Renal cortical epithelial cell (primary cell): ENCODE data around the gene FHAD1. TPM values are rescaled to one million over a fixed set of nuclear protein-coding genes. Genes with fewer than 3 reads are reported as not detected.

Source experiments
- DNase-seq: peaks from one replicate; pipeline ENCODE4 v3.0.0-alpha.2; 2011; ENCODE audit warnings: low read depth
- total RNA-seq: library from RNA; depleted of rRNA; stranded (reverse); fragments of >200 nt; gene quantifications from 2 replicates; pipeline ENCODE4 v1.2.3, GENCODE V29; 2014

Gene FHAD1
- 1.3 TPM in 1 of 2 replicates, not detected in the other for total RNA-seq

DNA sequence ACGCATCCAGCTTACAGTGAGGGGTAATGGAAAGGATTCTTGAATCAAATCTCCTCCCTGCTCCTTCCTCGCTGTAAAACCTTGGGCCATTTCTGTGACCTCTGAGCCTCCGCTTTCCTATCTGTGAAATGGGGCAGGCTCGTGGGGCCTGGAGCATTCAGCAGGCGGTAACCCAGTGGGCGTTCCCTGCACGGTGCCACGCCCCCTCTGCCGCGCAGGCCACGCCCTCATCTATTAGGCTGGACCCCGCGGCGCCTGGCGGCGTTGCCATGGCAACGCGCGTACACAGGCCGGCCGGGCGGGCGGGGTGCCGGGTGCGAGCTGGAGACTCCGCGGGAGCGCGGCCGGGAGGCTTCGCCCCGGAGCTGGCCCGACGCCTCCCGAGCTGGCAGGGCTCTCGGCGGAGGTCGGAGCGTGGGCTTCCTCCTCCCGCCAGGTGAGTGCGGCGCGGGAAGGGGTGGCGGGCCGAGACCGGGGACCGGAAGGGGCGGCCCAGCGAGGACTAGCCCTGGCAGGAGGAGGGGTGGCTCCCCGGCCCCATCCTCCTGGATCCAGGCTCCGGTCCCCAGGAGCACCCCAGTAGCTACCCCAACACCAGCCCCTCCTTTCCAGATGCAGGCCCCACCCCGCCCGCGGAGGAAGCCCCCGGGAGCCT, at the start of gene FHAD1:
FHAD1 (plus strand) TSS at position 264 of the 655 bp plus-strand sequence. CDS start 4,562 bp downstream, outside the sequence.
- peak; percentile 34 for DNase-seq

DNA sequence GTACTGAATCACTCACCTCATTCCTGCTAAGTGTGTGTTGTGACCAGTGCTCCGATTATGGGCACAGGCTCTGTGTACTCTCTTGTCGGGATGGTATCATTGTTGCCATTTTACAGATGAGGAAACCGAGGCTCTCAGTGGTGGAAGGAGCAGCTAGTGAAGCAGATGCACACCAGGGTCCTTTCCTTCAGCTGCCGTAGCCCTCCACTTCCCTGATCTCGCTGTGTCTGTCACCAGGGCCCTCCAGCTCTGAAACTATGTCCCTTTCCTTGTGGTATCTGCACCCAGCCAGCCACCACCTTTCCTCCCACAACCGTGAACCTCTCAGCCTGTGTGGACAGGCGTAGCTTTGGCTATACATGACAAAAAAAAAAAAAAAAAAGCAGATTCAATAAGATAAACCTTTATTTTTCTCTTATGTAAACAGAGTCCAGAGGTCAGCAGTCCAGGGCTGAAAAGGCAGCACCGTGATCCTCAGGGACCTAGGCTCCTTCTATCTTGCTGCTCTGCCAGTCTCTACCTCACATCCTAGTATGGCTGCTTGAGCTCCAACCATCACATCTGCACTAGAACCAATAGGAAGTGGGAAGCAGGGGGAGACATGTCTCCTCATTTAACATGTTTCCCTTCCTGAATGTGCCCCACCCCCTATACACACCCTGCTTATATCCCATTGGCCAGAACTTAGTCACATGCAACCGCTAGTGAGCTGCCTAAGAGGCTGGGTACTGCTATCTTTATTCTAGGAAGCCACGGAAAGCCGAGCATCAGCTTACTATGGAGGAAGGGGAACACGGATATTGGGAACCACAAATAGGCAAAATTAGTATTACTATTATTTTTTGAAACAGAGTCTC, 49.2 kb upstream of the FHAD1 start:
- DNase-seq, result no peak

DNA sequence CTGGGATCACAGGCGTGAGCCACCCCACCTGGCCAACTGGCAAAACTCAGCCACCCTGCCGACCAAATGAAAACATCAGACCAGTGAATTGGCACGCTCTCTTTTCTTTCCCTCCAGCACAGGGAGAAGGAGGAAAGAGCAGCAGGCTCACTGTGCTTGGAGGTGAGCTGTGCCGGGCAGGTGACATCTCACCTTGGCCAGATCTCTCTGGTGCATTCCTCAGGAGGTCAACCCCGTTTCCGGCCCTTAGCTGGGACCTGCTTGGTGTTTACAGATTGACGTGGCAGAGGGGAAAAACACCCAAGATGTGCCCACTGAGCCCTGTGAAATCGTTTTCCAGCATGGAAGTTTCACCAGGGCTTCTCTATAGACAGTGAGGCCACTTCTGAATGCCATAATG, 48.3 kb upstream of the FHAD1 start:
- peak; percentile 55 for DNase-seq

DNA sequence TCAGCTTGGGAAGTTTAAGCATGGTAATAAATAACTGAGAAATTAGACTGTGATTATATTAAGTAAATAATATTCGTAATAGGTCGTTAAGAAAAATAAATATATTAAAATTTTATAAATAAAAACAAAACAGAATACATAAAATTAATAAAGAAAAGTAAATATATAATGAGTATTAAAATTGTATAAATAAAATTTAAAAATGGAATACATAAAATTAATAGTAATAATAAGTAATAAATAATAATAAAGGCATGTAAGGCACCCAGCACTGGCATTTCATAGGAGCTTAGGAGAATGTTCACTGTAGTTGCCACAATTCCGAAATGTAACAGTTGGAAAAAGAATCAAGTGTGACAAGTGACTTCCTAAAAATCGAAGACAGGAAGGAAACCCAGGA, 45.8 kb upstream of the FHAD1 start:
- DNase-seq, result no peak

DNA sequence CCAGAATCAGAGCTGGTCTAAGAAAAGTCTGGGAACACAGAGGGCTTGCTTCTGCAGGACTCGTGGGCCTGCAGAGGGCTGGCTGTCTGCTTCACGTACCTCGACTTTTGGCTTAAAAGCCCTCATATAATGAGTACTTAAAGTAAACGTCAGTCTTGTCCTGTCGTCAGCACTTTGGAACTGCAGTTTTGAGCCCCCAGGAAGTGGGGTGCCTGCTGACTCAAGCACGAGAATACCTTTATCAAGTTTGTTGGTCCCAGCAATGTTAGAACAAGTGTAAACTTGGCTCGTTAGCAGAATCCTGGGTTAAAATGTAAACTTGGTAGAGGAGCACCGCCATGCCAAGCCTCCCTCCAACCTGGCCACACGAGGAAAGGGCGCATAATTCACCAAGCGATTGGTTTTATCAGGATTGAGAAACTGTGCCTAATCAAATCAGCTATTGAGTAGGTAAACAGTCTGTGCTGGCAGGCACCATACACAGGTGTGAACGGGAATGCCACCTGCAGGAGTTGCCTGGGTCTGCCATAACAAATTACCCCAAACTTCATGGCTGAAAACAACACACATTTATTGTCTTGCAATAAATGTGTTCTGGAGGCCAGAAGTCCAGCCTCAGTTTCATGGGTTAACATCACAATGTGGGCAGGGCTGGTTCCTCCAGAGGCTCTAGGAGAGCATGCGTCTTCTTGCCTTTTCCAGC, 45.0 kb upstream of the FHAD1 start:
- peak; percentile 97 for DNase-seq

DNA sequence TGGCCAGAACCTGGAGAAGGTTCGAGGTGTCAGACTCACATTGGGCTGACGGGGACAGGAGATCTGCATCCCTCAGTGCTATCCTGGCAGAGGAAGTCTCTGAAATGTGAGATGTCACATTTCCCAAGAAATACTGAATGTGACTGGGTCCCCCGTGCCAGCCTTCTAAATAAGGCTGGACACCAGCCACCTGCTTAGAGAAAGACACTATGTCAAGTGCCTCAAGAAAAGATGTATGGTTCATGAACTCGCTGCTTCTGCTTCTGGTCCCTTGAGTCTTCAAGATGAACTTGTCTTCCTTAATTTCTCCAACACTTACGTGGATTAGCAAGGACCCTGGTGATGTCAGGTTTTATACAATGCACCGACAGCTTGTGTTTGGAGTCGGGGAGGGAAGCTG, 42.1 kb upstream of the FHAD1 start:
- no peak for DNase-seq

DNA sequence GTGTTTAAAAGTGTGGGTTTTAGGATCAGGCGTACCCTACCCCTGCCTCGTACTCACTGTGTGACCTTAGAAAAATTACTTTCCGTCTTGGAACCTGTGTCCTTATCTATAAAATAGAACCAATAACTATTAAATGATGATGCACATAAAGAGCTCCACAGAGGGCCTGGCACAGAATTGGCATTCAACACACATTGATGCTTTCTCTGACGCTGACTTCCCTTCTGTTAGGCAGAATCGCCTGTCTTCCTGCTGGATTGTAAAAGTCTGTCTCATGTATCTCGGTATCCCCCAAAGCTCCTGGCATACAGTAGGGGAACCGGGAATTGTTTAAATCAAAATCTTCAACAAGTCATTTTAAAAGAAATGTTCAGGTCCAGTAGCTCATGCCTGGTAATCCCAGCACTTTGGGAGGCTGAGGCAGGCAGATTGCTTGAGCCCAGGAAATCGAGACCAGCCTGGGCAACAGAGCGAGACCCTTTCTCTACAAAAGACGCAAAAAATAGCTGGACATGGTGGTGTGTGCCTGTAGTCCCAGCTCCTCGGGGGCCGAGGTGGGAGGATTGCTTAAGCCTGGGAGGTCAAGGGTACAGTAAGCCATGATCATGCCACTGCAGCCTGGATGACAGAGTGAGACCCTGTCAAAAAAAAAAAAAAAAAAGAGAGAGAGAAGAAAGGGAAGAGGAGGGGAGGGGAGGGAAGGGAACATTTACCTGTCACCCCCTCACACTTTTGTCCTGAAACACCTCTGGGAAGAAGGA, 41.3 kb upstream of the FHAD1 start:
- no peak for DNase-seq

DNA sequence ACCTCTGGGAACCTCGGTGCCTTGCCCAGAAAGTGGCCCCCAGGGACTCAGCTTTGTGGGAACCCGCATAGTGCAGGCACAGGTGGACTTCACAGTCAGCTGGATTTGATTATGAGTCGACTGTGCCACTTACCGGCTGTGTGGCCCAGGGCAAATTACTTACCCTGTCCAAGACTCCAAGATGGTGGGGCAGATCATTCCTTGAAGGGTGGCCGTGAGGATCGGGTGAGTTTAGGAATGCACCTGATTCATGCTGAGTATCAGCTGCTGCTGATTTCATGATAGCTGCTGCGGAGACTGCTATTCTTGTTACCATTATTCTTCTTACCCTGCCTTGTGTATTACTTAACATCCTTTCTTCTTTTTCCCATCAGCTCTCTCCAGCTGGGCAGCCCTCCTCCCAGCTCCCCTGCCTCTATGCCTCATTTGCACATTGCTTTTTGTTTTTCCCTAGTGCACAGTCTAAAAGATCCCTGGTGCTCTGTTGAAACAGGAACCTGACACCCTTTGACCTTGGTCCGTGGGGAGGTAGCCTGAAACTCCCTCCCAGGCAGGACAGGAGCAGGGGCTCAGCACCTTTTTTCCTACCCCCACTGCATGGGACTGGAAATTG, 40.5 kb upstream of the FHAD1 start:
- DNase-seq, result peak; percentile 82

DNA sequence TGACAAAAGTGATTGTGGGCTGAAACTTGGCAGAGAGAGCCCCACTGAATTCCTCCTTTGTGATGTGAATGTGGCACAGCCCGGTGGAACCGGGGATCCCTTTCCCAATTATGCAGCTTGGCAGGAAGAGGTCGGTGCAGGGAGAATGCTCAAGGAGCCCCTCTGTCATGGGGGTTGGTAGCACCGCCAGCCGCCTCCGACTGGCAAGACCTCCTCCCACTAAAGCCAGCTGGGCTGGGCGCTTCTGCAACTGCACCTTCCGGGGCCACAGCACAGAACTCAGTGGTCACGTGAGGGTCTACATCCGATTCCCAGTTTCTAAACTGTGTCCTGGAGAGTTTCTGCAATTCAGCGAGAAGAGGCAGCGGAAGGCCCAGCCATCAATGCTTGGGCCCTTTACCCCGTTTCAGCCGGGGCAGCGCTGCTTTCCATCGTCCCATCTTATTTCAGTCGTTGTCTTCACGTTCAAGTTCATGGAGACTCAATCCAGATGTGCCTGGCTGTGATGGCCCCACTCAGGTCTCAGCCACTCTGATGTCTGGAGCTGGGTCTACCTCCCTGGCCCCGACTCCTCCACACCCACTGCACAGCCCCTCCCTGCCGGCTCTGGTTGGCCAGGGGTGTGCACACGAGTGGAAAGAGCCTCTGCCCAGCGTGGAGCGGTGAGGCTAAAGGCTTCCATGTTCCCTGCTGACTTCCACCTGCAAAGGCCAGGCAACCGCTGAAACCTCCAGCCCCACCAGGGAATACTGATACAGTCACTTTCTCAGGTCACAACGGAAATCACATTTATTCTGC, 39.8 kb upstream of the FHAD1 start:
- DNase-seq, result no peak

DNA sequence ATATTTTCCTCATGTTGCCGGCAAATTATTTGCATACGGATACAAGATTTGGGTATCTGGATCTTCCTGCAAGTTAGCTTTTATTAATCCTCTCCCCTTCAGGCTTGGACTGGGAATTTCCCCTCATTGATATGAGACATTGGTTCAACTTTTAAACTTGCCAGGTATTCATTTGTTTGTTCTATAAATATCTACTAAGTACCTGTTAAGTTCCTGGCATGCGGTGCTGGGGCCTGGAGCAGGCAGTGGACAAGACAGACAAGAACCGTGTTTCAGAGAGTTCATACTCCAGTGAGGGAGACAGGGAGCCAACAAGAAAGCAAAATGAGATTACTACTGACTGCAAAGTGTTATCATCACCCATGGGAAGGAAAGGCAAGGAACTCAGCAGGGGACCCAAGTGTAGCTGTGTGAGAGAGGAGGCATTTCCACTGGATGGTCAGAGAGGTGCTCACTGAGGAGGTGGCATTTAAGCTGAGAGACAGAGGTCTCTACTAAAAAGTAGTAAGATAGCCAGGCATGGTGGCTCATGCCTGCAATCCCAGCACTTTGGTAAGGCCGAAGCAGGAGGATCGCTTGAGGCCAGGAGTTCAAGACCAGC, 39.1 kb upstream of the FHAD1 start:
- peak; percentile 68 for DNase-seq

DNA sequence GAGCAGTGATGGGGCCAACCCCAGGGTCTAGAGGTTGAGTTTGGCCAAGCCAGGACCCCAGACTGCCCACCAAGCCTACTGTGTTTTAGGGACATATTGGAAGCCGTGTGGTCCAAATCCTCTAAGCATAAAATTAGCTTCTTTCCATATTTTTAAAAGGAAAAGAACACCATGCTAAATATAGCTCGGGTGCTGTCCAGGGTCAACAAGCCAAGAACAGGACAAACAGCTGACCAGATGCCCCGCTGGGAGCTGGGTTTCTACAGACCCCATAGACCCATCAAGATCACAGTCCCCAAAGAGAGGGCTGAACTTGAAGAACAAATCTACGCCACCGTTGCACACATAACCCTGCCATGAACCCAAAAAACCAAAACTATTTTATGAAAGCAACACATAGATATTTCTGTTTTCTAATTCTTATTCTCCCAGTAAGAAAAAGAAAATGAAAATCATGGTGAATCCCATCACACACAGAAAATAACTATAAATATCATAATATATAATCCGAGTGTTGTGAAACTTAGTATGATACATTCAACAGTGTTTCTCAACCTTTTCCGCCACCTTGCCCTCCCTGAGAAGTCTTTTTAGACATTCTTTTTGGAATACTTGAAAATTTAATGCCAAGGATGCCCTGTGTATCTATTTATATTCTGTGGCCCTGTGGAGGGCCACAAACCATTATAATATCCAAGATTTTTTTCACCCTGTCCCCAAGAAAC, 36.2 kb upstream of the FHAD1 start:
- DNase-seq, result no peak

DNA sequence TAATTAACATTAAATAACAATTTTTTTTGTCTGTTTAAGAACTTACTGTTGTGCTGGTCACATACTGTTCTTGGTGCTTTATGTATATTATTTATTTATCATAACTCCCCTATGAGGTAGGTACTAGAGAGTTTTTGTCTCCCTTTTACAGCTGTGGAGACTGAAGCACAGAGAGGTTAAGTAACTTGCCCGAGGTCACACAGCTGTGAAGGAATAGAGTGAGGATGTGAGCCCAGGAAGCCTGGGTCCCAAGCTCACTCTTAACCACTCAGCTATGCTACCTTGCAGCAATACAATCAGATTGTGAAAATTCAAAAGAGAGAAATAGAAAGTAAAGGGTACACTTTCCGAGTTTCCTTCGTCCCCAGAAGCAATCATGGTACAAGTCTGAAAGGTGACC, 35.6 kb upstream of the FHAD1 start:
- no peak for DNase-seq

DNA sequence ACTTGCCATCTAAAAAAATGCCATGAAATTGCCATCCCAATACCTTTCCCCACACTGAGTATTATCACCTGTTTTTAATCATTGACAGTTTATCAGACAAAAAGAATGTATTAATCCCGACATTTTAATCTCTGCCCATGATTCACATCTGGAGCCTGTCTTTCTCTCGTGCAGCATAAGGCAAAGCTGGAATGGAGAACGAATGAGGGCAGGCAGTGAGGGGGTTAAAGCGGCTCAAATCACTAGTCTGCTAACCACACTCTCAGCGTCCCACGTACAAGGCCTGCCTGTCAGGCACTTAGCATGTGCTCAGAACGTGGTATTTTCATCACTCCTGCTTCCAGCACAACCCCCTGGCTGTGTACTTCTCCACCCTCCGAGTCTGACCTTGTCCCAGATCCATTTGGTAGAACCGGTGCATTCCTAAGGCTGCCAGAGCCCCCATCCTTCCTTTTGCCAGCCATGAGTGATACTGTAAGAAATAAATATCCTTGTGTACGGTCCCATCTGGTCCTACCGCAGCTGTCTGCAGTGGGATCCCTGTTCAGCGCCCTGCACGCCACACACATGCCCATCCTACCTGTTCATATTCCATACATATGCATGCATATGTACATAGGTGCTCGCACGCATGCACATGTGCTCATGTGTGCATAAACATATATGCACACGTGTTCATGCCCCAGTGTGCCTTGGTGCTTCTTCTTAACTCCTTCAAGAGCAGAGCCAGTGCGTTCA, 34.6 kb upstream of the FHAD1 start:
- DNase-seq, result no peak

DNA sequence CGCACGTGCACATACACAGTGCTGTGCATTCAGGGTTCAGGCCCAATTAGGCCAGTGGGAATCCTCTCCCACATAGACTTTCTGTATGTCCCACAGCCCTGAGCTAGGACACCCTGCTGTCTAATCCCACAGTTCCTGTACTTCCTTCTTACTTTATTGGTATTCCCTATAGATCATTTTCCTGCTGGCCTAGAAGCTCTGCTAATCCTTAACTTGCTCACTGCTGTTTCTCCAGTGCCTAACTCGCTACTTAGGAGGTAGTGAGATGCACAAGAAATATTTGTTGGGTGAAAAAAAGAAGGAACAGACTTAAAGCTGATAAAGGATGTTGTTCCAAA, 34.1 kb upstream of the FHAD1 start:
- DNase-seq, result no peak

DNA sequence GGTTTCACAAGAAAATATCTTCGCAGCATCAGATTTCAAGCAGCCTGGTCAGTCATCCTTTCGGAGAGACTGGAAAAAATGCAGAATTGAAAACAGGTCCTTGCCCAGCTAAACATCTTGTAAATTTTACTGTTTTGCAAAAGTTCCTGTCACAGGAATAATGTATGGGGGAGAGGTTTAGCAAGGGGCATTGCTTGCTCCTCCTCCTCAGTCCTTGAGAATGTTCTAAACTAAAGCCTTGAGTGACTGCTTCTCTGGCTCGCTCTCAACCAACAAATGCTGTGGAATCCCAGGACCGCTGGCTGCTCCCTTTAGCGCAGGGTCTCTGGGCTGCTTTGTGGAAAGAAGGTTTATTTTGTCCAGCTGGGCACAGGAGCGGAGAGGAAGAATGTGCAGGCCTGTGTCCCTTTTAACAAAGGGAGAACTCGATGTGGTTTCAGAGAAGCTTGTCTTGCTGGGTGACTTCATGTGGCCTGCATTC, 33.6 kb upstream of the FHAD1 start:
- DNase-seq, result no peak

DNA sequence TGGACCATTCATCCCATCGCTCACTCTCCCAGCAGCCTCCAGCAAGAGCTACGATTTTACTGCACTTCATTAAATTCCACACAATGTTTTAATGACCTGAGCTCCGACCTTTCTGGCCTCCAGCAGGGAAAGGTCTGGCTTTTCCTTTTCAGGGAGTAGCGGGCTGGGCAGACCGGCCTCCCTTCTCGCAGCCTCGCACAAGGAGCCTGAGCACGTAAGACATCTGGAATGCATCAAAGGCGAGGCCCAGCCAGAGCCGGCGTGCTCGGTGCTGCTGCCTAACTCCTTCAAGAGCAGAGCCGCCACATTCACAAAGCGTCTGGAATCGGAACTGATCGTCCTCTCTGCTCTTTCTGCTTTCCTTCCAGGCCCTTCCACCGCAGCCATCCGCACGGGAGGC, 32.5 kb upstream of the FHAD1 start:
- DNase-seq, result peak; percentile 46

DNA sequence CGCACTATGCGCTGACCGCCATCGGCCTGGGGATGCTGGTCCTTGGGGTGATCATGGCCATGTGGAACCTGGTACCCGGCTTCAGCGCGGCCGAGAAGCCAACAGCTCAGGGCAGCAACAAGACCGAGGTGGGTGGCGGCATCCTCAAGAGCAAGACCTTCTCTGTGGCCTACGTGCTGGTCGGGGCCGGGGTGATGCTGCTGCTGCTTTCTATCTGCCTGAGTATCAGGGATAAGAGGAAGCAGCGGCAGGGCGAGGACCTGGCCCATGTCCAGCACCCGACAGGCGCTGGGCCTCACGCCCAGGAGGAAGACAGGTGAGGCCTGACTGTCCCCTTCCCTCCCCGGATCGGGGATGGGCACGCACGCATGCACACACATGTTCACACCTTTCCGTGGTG, 31.9 kb upstream of the FHAD1 start:
- DNase-seq, result no peak

DNA sequence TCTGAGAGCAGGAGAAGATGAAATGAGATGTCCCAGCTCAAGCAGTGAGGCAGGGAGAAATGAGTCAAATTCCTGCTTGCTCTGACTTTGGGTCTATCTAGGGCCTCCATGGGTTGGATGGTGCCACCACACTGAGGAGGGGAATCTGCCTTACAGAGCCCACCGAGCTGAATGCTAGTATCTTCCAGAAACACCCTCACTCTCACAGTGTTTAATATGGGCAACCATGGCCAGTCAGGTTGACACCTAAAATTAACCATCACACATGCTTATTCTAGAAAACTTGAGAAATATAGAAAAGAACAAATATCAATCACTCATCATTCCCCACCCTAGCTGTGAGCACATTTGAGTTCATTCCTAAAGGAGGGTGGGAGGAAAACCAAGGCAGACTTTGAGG, 29.4 kb upstream of the FHAD1 start:
- no peak for DNase-seq
